Activated CD8-positive, alpha-beta T cell treated with anti-CD3 and anti-CD28 coated beads, Interleukin-2, amount 10 ng/mL, durations not matched to agents 7 days and 5 days (primary cell): ENCODE data around the gene FBXO45. TPM values are rescaled to one million over a fixed set of nuclear protein-coding genes. Genes with fewer than 3 reads are reported as not detected.
"Not testable (repeated sequence)": the region's sequence is repeated elsewhere in the genome, so short reads cannot be mapped to it uniquely, and the experiment has no call there.

Experiments used
- ATAC-seq: fragments of 150-1000 bp; cut with Tn5 transposase; one replicate; pipeline ENCODE4 v1.10.0; 2021; ENCODE audit warnings: moderate library complexity
- CTCF ChIA-PET: fragments of 350-600 bp; sonication (Branson Sonifier 250); formaldehyde crosslinking; loops from one replicate; lab custom pipeline; 2021; ENCODE audit warnings: antibody characterized with exemption; lab: Charles Lee
- POLR2A ChIA-PET: fragments of 350-600 bp; sonication (Branson Sonifier 250); formaldehyde crosslinking; loops from one replicate; lab custom pipeline; 2021; ENCODE audit warnings: antibody characterized with exemption; lab: Charles Lee
- DNase-seq: peaks from one replicate; pipeline ENCODE4 v3.0.0-alpha.2; 2020
- H3K27ac Mint-ChIP-seq: one replicate; pipeline ENCODE4 v1.8.0; 2021; ENCODE audit warnings: mild to moderate bottlenecking, mixed read lengths
- H3K27me3 Mint-ChIP-seq: one replicate; pipeline ENCODE4 v1.8.0; 2021; ENCODE audit warnings: low read depth, mixed read lengths
- H3K36me3 Mint-ChIP-seq: one replicate; pipeline ENCODE4 v1.8.0; 2021; ENCODE audit warnings: low read depth, mixed read lengths
- H3K4me1 Mint-ChIP-seq: one replicate; pipeline ENCODE4 v1.8.0; 2021; ENCODE audit warnings: low read depth, mixed read lengths
- H3K4me3 Mint-ChIP-seq: one replicate; pipeline ENCODE4 v1.8.0; 2021; ENCODE audit warnings: mild to moderate bottlenecking, mixed read lengths
- H3K9me3 Mint-ChIP-seq: one replicate; pipeline ENCODE4 v1.8.0; 2022; ENCODE audit warnings: mixed read lengths; ENCODE audit not compliant: insufficient read depth
- total RNA-seq, 2 experiments: library from RNA; stranded (reverse); gene quantifications; one replicate each; pipeline ENCODE4 v1.2.3, GENCODE V29; 2021

Gene FBXO45
- total RNA-seq, 2 experiments from 2014 or later, result 16.1 to 17.7 TPM

DNA sequence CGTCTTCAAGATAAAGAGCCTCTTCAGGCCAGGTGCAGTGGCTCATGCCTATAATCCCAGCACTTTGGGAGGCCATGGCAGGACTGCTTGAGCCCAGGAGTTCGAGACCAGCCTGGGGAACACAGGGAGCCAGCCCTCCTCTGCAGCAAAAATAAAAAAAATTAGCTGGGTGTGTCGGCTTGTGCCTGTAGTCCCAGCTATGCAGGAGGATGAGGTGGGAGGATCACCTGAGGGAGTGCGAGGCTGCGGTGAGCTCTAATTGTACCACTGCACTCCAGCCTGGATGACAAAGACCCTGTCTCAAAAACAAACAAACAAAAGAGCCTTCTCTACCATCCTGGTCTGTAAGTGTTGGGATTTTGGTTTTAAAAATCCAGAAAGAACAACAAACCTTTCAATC, 11.2 kb upstream of the FBXO45 start:
- no peak overlapping the region for H3K27ac Mint-ChIP-seq
- no peak overlapping the region for H3K4me3 Mint-ChIP-seq
- ATAC-seq, result no peak
- POLR2A ChIA-PET, result no interaction called here
- no peaks in the 10 kb centered on the region for H3K9me3 Mint-ChIP-seq
- no peaks in the 10 kb centered on the region for H3K27me3 Mint-ChIP-seq
- CTCF ChIA-PET, result no interaction called here
- DNase-seq, result no peak
- peaks cover 23% of the 10 kb centered on the region for H3K36me3 Mint-ChIP-seq
- peaks cover 12% of the 10 kb centered on the region for H3K4me1 Mint-ChIP-seq

DNA sequence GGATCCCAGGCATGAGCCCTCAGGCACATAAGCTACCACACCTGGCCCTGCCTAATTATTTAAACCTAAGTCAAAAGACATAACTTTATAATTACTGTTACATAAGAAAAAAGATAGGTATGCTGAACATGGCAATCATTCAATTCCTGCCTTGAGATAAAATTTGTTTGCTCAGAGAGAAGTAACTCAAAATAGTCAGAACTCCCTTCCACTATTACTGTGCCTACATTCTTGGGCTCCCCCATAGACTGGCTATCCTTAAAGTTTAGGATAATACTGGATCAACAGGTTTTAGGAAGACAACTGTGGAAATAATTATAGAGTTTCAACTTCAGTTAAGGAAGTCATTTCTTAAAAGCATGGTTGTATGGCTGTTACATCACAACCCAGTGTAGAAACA, 10.0 kb upstream of the FBXO45 start:
- Mint-ChIP-seq H3K27me3 (no peaks in the 10 kb centered on the region), H3K4me1 (peaks cover 17% of the 10 kb centered on the region), H3K9me3 (no peaks in the 10 kb centered on the region), H3K36me3 (peaks cover 26% of the 10 kb centered on the region), H3K27ac (no peak overlapping the region), H3K4me3 (no peak overlapping the region)
- ChIA-PET CTCF (no interaction called here), POLR2A (no interaction called here)
- no peak for ATAC-seq
- no peak for DNase-seq

DNA sequence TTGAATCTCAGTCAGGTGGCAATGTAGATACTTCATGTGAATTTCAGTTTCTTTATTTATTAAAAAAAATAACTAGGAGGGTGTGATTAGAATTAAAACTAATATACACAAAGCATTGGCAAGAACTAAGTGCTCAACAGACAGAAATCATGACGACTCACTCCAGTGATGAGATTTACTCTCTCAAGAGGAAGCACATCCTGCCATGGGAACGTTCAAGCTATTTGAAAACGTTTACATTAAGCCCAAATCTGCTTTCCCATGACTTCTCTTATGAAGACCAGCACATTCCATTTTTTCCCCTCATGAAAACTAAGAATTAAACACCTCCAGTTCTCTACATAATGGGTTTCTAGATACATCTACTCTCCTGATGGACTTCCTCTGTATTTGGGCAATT, 8.6 kb upstream of the FBXO45 start:
- ChIA-PET CTCF (no interaction called here), POLR2A (no interaction called here)
- ATAC-seq, result no peak
- Mint-ChIP-seq H3K4me3 (no peak overlapping the region), H3K9me3 (no peaks in the 10 kb centered on the region), H3K27ac (peak overlapping the region; percentile 34), H3K4me1 (peaks cover 29% of the 10 kb centered on the region), H3K27me3 (no peaks in the 10 kb centered on the region), H3K36me3 (peaks cover 29% of the 10 kb centered on the region)
- no peak for DNase-seq

DNA sequence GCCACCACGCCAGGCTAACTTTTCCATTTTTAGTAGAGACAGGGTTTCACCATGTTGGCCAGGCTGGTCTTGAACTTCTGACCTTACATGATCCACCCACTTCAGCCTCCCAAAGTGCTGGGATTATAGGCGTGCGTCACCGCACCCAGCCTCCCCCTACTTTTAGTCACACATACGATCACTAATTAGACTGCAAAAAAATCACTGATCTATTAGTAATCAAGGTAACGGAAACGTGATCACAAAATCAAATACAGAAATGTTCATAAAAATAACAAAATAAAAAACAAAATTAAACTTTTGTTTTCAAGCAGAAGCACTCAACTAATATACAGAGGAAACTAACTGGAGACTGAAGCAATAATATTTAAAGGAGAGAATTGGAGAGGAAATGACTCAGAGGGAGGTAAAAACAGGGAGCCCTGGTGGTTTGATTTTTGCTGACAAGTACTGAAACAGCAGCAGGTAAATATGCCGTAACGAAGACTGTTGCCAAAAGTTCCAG, 4.7 kb upstream of the FBXO45 start:
- Mint-ChIP-seq H3K27me3 (no peaks in the 10 kb centered on the region), H3K9me3 (no peaks in the 10 kb centered on the region), H3K27ac (peak overlapping the region; percentile 65), H3K4me3 (peak overlapping the region; percentile 20), H3K36me3 (peaks cover 34% of the 10 kb centered on the region), H3K4me1 (peaks cover 52% of the 10 kb centered on the region)
- DNase-seq (peak; percentile 40), ATAC-seq (no peak)
- POLR2A ChIA-PET, result interaction anchor here (0.6 to 0.7 kb wide), 2 partner anchors 41 to 141 kb away, joined by 3 read pairs; no protein-coding TSS in a partner anchor
- CTCF ChIA-PET, result interaction anchor here (0.8 to 1.0 kb wide), 2 partner anchors 35 to 39 kb away, joined by 3 read pairs; no protein-coding TSS in a partner anchor

GRCh38 chr3:196569003-196569516, 600 bp downstream of the FBXO45 start:
- ChIA-PET CTCF (interaction anchor here (1.0 to 3.3 kb wide), 7 partner anchors 9 to 401 kb away, joined by 3 to 22 read pairs (median 5); partner anchors contain the start of gene NCBP2), POLR2A (interaction anchor here (0.6 to 2.0 kb wide), 20 partner anchors 10 to 376 kb away, joined by 3 to 12 read pairs (median 4); partner anchors contain the start of genes CEP19, NCBP2, PAK2 and PIGX)
- H3K4me1 Mint-ChIP-seq, result peaks cover 45% of the 10 kb centered on the region
- H3K4me3 Mint-ChIP-seq, result peak overlapping the region; percentile 96
- DNase-seq (peak; percentile 70), ATAC-seq (peak; percentile 57)
- H3K27me3 Mint-ChIP-seq, result no peaks in the 10 kb centered on the region
- H3K9me3 Mint-ChIP-seq, result no peaks in the 10 kb centered on the region
- H3K36me3 Mint-ChIP-seq, result peaks cover 17% of the 10 kb centered on the region
- peak overlapping the region; percentile 95 for H3K27ac Mint-ChIP-seq

DNA sequence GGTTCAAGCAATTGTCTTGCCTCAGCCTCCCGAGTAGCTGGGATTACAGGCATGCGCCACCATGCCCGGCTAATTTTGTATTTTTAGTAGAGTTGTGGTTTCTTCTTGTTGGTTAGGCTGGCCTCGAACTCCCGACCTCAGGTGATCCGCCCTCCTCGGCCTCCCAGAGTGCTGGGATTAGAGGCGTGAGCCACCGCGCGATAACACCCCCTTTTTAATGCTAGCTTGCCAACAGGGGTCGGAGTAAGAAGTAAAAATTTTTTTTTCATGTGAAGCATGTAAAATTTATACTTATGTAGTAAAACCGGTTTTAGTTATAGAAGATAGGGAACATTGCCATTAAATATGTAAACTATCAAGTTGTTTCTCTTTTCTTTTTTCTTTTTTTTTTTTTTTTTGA, 1.9 kb downstream of the FBXO45 start:
- H3K27ac Mint-ChIP-seq, POLR2A ChIA-PET, ATAC-seq, H3K9me3 Mint-ChIP-seq, H3K27me3 Mint-ChIP-seq, DNase-seq: not testable (repeated sequence)
- H3K4me3 Mint-ChIP-seq, result peak overlapping the region; percentile 96
- peaks cover 42% of the 10 kb centered on the region for H3K4me1 Mint-ChIP-seq
- H3K36me3 Mint-ChIP-seq, result peaks cover 16% of the 10 kb centered on the region
- CTCF ChIA-PET, result interaction anchor here (1.4 to 2.8 kb wide), 2 partner anchors 8 to 41 kb away, joined by 3 to 10 read pairs; no protein-coding TSS in a partner anchor

- Mint-ChIP-seq H3K9me3 (no peaks in the 10 kb centered on the region), H3K4me3 (no peak overlapping the region), H3K27me3 (no peaks in the 10 kb centered on the region), H3K4me1 (peaks cover 28% of the 10 kb centered on the region), H3K36me3 (peaks cover 9% of the 10 kb centered on the region), H3K27ac (no peak overlapping the region)
- ChIA-PET CTCF (interaction anchor here (0.8 to 2.8 kb wide), 3 partner anchors 24 to 52 kb away, joined by 3 to 10 read pairs (median 3); no protein-coding TSS in a partner anchor), POLR2A (no interaction called here)
- no peak for ATAC-seq
- no peak for DNase-seq
Measured at GRCh38 chr3:196572389-196572788, 3.9 kb downstream of the FBXO45 start.

DNA sequence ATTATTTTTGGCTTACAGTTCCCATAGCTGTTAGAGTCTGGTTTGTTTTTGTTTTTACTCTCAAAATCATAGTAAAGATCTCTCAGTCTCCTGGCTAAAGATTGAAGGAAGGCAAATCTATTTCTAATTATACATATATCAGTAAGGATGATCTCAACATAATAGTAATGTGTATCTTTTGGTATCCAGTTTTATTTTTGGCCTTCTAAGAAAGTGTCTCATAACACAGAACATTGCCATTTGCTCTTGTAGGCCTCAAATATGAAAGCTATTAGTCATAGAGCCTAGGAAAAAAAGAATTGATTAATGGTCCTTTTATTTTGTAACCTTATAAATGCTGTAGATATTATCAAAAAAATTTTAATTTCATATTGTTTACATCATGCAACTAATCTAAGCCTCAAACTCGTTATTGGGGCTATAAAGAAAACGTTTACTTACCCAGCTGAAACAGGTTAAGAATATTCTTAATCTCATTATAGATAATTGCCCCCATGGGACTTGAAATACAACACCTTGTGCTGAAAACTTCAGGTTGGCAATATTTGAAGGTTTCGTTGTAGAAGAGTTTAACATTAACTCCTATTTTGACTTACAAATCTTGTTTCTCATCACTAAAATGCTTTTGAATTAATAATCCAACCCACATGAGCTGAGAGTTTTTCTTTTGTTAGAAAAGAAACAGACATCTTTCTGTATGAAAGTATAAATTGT, 16.7 kb downstream of the FBXO45 start:
- Mint-ChIP-seq H3K4me1 (peaks cover 2% of the 10 kb centered on the region), H3K27ac (no peak overlapping the region), H3K9me3 (no peaks in the 10 kb centered on the region), H3K27me3 (no peaks in the 10 kb centered on the region), H3K4me3 (no peak overlapping the region), H3K36me3 (peaks cover 51% of the 10 kb centered on the region)
- POLR2A ChIA-PET, result no interaction called here
- CTCF ChIA-PET, result interaction anchor here (1.0 to 1.1 kb wide), 2 partner anchors 56 to 62 kb away, joined by 3 read pairs; no protein-coding TSS in a partner anchor
- DNase-seq (no peak), ATAC-seq (no peak)

- Mint-ChIP-seq H3K9me3 (no peaks in the 10 kb centered on the region), H3K36me3 (peaks cover 18% of the 10 kb centered on the region), H3K4me3 (no peak overlapping the region), H3K4me1 (no peaks in the 10 kb centered on the region), H3K27me3 (peaks cover 5% of the 10 kb centered on the region), H3K27ac (no peak overlapping the region)
- no peak for ATAC-seq
- POLR2A ChIA-PET, result interaction anchor here (1.0 kb wide), 1 partner anchor 8 kb away, joined by 4 read pairs; no protein-coding TSS in a partner anchor
- CTCF ChIA-PET, result interaction anchor here (0.8 to 1.1 kb wide), 2 partner anchors 14 to 61 kb away, joined by 3 to 5 read pairs; no protein-coding TSS in a partner anchor
- DNase-seq, result no peak
Measured at GRCh38 chr3:196590279-196590678, 21.8 kb downstream of the FBXO45 start.

GRCh38 chr3:196596355-196596754, 27.9 kb downstream of the FBXO45 start:
- no peak overlapping the region for H3K27ac Mint-ChIP-seq
- no peak overlapping the region for H3K4me3 Mint-ChIP-seq
- peaks cover 28% of the 10 kb centered on the region for H3K27me3 Mint-ChIP-seq
- DNase-seq (no peak), ATAC-seq (no peak)
- peaks cover 10% of the 10 kb centered on the region for H3K4me1 Mint-ChIP-seq
- no peaks in the 10 kb centered on the region for H3K36me3 Mint-ChIP-seq
- no peaks in the 10 kb centered on the region for H3K9me3 Mint-ChIP-seq
- ChIA-PET CTCF (interaction anchor here (1.1 to 1.4 kb wide), 3 partner anchors 23 to 89 kb away, joined by 3 to 5 read pairs (median 3); no protein-coding TSS in a partner anchor), POLR2A (interaction anchor here (0.6 to 2.0 kb wide), 3 partner anchors 35 to 95 kb away, joined by 3 to 4 read pairs (median 3); no protein-coding TSS in a partner anchor)

- ChIA-PET POLR2A (interaction anchor here (0.5 to 2.0 kb wide), 14 partner anchors 8 to 371 kb away, joined by 3 to 8 read pairs (median 4); partner anchors contain the start of genes FBXO45, PIGZ, SENP5 and WDR53), CTCF (interaction anchor here (1.3 to 2.2 kb wide), 5 partner anchors 11 to 240 kb away, joined by 4 to 13 read pairs (median 5); no protein-coding TSS in a partner anchor)
- not testable (repeated sequence) for H3K9me3 Mint-ChIP-seq, H3K36me3 Mint-ChIP-seq
- DNase-seq (peak; percentile 72), ATAC-seq (peak; percentile 59)
- Mint-ChIP-seq H3K27ac (peak overlapping the region; percentile 63), H3K27me3 (peaks cover 28% of the 10 kb centered on the region), H3K4me1 (peaks cover 10% of the 10 kb centered on the region), H3K4me3 (peak overlapping the region; percentile 79)
Measured at GRCh38 chr3:196597971-196598733, 29.7 kb downstream of the FBXO45 start.
